ENCODE data around the gene C14orf180. TPM values are rescaled to one million over a fixed set of nuclear protein-coding genes. Genes with fewer than 3 reads are reported as not detected.

The C14orf180 gene
- total and polyA plus RNA-seq, 2 of the 8 experiments (the other 6 are each of a cell fraction or from before 2014, with no cell fraction given): not detected

GRCh38 chr14:104610749-104611310 lies 31.3 kb downstream of the C14orf180 start:
- no peak overlapping the region for H3K4me2 ChIP-seq (ENCODE audit: insufficient read depth in 1 of 2, low read depth in 2 of 2, low read length in 2 of 2)
- H2AK5ac ChIP-seq (ENCODE audit: low read depth, low read length): no peak overlapping the region
- no peaks in the 10 kb centered on the region for H3K9me3 ChIP-seq (ENCODE audit: insufficient read depth in 2 of 2, low read depth in 1 of 2, low read length in 1 of 2)
- H3K4me3 ChIP-seq (ENCODE audit: extremely low read depth in 1 of 4, insufficient read depth in 2 of 4, low read depth in 3 of 4, low read length in 4 of 4): no peak overlapping the region
- H3K18ac ChIP-seq (ENCODE audit: extremely low read depth, low read length): no peak overlapping the region
- ChIA-PET CTCF (ENCODE audit: partially characterized antibody) (interaction anchor here (0.6 to 1.0 kb wide), 2 partner anchors 47 to 917 kb away, joined by 3 read pairs; no protein-coding TSS in a partner anchor), POLR2A (ENCODE audit: partially characterized antibody) (no interaction called here)
- H3K23ac ChIP-seq (ENCODE audit: insufficient read length): no peak overlapping the region
- H3K4ac ChIP-seq (replicated peaks; ENCODE audit: insufficient read length, low read depth, low read length): no peak overlapping the region
- no peaks in the 10 kb centered on the region for H3K79me2 ChIP-seq (ENCODE audit: control insufficient read depth in 1 of 2, insufficient read depth in 2 of 2, low read length in 2 of 2)
- H3K27ac ChIP-seq (ENCODE audit: low read depth, low read length): no peak overlapping the region
- WGBS, 2 experiments (ENCODE audit: extremely low coverage in 1 of 2, insufficient coverage in 1 of 2, insufficient read length in 1 of 2, insufficient replicate concordance in 2 of 2, low coverage in 1 of 2, low lambda C conversion rate in 2 of 2, missing lambda C conversion rate in 1 of 2): 92% methylated on average over 4 of the region's 4 CpGs; no CpG with 5 or more reads in 1 of the 2 experiments
- H4K8ac ChIP-seq (ENCODE audit: extremely low read depth, insufficient read depth, low read length): no peak overlapping the region
- no peaks in the 10 kb centered on the region for H4K20me1 ChIP-seq (replicated peaks in 1 of 2; ENCODE audit: control insufficient read depth in 1 of 2, insufficient read depth in 2 of 2, low read length in 2 of 2)
- no peak overlapping the region for H2BK12ac ChIP-seq (ENCODE audit: low read depth, low read length)
- FAIRE-seq (no peak), DNase-seq (ENCODE audit: low read depth in 1 of 2, low spot score in 2 of 2) (no peak)
- H2AFZ ChIP-seq (ENCODE audit: low read length): no peak overlapping the region
- no peaks in the 10 kb centered on the region for H3K79me1 ChIP-seq (ENCODE audit: low read depth, low read length)
- no peak overlapping the region for H2BK20ac ChIP-seq (ENCODE audit: low read length)
- H3K4me1 ChIP-seq (replicated peaks in 1 of 4; ENCODE audit: control insufficient read depth in 3 of 4, insufficient read depth in 4 of 4, low read length in 3 of 4): no peaks in the 10 kb centered on the region
- no peak overlapping the region for H4K91ac ChIP-seq (replicated peaks; ENCODE audit: insufficient read length, low read length)
- H2BK5ac ChIP-seq (ENCODE audit: low read depth, low read length): no peak overlapping the region
- no peaks in the 10 kb centered on the region for H3K36me3 ChIP-seq (ENCODE audit: control insufficient read depth in 2 of 4, insufficient read depth in 4 of 4, low read length in 3 of 4)
- peaks cover 6% of the 10 kb centered on the region; the same call in 1 of the 2 replicates for H3K23me2 ChIP-seq (ENCODE audit: low read depth, low read length)
- peaks cover 0 to 5% (median 2%) of the 10 kb centered on the region in 4 experiments; a peak in 3 of 7 replicates for H3K27me3 ChIP-seq (replicated peaks in 1 of 4; ENCODE audit: control insufficient read depth in 3 of 4, extremely low read depth in 1 of 4, insufficient read depth in 3 of 4, low read length in 3 of 4)
- no peak overlapping the region for H3K14ac ChIP-seq (ENCODE audit: insufficient read length)
- H4K5ac ChIP-seq (ENCODE audit: insufficient read length, low read depth, low read length): no peak overlapping the region
- H2BK15ac ChIP-seq (ENCODE audit: low read length): no peak overlapping the region
- H2BK120ac ChIP-seq (replicated peaks; ENCODE audit: low read depth, low read length): no peak overlapping the region
- no peak overlapping the region for H3K56ac ChIP-seq (replicated peaks; ENCODE audit: insufficient read length, low read depth, low read length)
- H3K9ac ChIP-seq (replicated peaks in 1 of 4; ENCODE audit: extremely low read depth in 1 of 4, low read depth in 3 of 4, low read length in 3 of 4): no peak overlapping the region
- no peak for TF ChIP-seq CBX5 (IDR thresholded peaks at IDR 0.05; ENCODE audit: low read depth, low read length)
- TF ChIP-seq CEBPB (IDR thresholded peaks at IDR 0.05; ENCODE audit: low read depth, low read length): no peak
- TF ChIP-seq HDAC2 (IDR thresholded peaks at IDR 0.05; ENCODE audit: borderline replicate concordance in 1 of 2, low read depth in 2 of 2, low read length in 2 of 2): no peak
- TF ChIP-seq, protein P1, sequence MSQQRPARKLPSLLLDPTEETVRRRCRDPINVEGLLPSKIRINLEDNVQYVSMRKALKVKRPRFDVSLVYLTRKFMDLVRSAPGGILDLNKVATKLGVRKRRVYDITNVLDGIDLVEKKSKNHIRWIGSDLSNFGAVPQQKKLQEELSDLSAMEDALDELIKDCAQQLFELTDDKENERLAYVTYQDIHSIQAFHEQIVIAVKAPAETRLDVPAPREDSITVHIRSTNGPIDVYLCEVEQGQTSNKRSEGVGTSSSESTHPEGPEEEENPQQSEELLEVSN (IDR thresholded peaks at IDR 0.05): no peak
- no peak for TF ChIP-seq JUN (IDR thresholded peaks at IDR 0.05; ENCODE audit: low read depth, low read length)
- no peak for TF ChIP-seq FOSL1 (IDR thresholded peaks at IDR 0.05; ENCODE audit: insufficient read depth, low read depth, low read length)
- no peak for TF ChIP-seq EZH2 (IDR thresholded peaks at IDR 0.05; ENCODE audit: low read depth, low read length, severe bottlenecking)
- no peak for TF ChIP-seq SUZ12 (IDR thresholded peaks at IDR 0.05; ENCODE audit: low read length)
- TF ChIP-seq TBP (IDR thresholded peaks at IDR 0.05; ENCODE audit: low read depth, low read length): no peak
- no peak for TF ChIP-seq RNF2 (IDR thresholded peaks at IDR 0.05; ENCODE audit: borderline replicate concordance, low read depth, low read length, missing control alignments, poor library complexity, severe bottlenecking)
- no peak for TF ChIP-seq SP1 (IDR thresholded peaks at IDR 0.05; ENCODE audit: low read depth, low read length)
- TF ChIP-seq SIX5 (IDR thresholded peaks at IDR 0.05; ENCODE audit: low read depth, low read length): no peak
- no peak for TF ChIP-seq TAF7 (optimal IDR thresholded peaks at IDR 0.05; ENCODE audit: borderline replicate concordance, low read depth, low read length)
